Central memory CD4-positive, alpha-beta T cell (primary cell): ENCODE results near the gene SMYD2.
"Not testable (repeated sequence)": the region's sequence is repeated elsewhere in the genome, so short reads cannot be mapped to it uniquely, and the experiment has no call there.

ENCODE experiments used
- DNase-seq: peaks from one replicate; pipeline ENCODE4 v3.0.0; 2022

SMYD2 gene

GRCh38 chr1:214271995-214272731, 8.8 kb upstream of the SMYD2 start:
- DNase-seq: no peak

DNA sequence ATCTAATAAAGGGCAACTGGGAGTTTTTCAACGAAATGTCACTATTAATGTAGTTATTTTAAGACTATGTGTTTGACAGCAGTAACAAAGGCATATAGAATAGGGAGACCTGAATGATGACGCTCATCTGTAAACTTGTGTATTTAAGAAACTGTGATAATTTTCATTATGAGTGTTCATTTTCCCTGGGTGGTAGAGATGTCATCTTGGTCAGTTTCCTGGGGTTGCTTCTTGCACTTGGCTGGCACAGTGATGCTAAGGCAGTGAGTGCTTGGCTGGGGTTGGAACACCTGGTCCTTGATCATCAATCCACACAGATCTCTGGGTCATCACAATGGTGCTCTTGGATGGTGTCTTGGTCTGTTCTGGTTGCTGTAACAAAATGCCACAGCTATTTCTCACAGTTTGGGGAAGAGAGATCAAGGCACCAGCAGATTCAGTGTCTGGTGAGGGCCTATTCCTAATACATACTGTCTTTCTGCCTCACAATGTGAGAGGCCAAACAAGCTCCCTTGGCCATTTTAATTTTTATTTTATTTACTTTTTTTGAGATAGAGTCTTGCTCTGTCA, 7.9 kb upstream of the SMYD2 start:
- no peak for DNase-seq

GRCh38 chr1:214275700-214276099, 5.3 kb upstream of the SMYD2 start:
- DNase-seq: not testable (repeated sequence)

DNA sequence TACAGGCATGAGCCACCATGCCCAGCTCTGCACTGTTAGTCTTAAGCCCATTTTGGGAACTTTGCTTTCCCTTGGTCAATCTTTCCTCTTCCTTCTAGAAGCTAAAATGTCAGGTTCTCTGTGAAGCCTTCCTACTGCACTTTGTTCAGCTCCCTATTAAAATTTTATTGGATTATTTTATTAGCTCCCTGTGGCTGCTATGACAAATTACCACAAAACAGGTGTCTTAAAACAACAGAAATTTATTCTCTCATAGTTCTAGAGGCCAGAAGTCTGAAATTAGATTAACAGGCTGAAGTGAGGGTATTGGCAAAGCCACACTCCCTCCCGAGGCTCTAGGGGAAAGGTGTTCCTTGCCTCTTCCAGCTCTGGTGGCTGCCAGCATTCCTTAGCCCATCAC, 4.2 kb upstream of the SMYD2 start:
- DNase-seq: no peak

DNA sequence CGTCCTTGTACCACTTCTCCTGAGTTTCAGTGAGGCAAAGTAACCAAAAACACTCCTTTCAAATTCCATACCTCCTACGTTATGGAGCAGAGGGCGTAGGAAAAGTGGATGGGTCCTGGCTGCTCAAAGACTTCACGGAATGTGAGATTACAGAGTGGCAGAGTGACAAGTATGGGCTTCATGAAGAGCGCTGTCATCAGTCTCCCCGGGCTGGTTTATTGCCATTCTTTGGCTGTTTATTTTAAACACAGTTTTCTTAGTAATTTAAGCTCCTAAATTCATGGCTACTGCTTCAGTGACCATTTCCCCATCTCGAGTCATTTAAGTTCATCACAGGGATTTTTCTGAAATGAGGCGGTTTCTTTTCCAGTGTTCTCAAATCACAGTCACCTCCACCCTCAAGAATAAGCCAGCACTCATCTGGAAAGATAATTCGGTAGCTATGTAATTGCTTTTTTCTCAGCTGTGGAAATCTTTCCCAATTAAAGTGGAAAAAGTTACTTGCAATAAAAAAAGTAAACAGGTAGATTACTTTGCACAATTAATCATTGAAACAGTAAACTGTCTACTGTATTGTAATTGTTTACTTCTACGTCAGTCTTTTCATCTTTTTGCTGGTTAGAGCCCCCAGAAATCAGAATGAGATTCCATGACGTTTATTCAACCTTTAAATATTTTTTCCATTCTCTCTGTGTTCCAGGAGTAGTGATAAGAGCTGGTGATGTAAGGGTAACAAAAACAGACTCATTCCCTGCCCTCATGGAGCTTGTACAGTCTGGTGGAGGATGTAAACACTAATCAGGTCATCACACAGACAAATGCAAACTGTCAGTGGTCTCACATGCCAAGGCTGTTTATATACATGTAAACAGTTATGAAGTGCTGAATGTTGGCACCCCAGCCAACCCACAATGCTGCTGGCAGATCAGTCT, 3.0 kb upstream of the SMYD2 start:
- DNase-seq: no peak

GRCh38 chr1:214280386-214281020, 456 bp upstream of the SMYD2 start:
- no peak for DNase-seq

GRCh38 chr1:214281720-214282629, 1.0 kb downstream of the SMYD2 start:
- DNase-seq: no peak

- DNase-seq: no peak
Observed at GRCh38 chr1:214282630-214283242, 1.8 kb downstream of the SMYD2 start.

DNA sequence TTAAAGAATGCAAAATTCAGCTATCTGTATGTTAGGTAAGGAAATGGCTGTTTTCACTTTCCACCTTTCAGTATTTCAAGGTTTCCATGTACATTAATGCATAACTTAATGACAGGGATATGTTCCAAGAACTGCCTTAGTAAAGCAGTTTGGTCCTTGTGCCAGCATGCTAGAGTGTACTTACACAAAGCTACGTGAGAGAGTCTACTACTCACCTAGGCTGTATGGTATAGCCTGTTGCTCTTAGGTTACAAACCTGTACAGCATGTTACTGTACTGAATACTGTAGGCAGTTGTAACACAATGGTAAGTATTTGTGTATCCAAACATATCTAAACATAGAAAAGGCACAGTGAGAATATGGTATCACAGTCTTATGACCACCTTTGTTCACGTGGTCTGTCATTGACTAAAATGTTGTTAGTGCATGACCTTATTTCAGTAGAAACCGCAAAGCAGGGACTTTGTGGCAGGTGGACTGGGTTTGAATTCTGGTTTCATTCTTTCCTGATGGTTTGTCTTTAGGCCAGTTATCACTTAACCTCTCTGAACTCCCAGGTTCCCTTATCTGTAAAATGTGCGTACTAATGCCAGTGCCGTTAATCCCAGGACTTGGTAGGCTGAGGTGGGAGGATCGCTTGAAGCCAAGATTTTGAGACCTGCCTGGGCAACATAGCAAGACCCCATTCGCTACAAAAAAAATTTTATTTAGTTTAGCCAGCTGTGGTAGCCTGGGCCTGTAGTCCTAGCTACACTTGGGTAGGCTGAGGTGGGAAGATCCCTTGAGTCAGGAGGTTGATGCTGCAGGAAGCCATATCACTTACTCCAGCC, 4.9 kb downstream of the SMYD2 start:
- no peak for DNase-seq

- no peak for DNase-seq
Observed at GRCh38 chr1:214287884-214288283, 6.9 kb downstream of the SMYD2 start.

GRCh38 chr1:214289574-214290272, 8.8 kb downstream of the SMYD2 start:
- no peak for DNase-seq

GRCh38 chr1:214290424-214291037, 9.6 kb downstream of the SMYD2 start:
- no peak for DNase-seq

DNA sequence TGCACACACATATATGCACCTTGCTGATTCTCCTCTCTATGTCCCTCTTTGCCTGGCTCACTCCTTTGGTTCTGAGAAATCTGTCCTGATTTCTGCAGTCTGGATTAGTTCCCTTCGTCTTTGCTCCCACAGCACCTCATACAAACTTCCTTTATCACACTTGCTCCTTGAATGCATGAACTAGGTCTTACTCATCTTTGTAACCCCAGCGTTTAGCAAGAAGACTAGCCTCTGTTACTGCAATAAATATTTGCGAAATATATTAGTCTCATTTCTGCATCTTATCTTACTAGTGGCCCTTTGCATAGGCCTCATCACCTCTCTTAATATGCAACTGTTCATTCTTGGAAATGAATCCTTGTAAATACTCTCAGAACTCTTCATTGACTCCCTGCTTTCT, 11.4 kb downstream of the SMYD2 start:
- no peak for DNase-seq

GRCh38 chr1:214295934-214296333, 15.0 kb downstream of the SMYD2 start:
- DNase-seq: no peak

- no peak for DNase-seq
Observed at GRCh38 chr1:214296860-214297745, 16.1 kb downstream of the SMYD2 start.

- DNase-seq: no peak
Observed at GRCh38 chr1:214300149-214300780, 19.3 kb downstream of the SMYD2 start.

GRCh38 chr1:214301526-214301925, 20.6 kb downstream of the SMYD2 start:
- DNase-seq: no peak
